HTERT RPE-1 (cell line): Measurements from ENCODE around the gene RPA3.

Source experiments
- in situ Hi-C: fragments of 300-500 bp; cut with MboI; formaldehyde crosslinking; loops from 4 replicates; pipeline ENCODE4 v1.14.3; 2020; ENCODE audit warnings: low sequenced_read_pairs

RPA3 gene

DNA sequence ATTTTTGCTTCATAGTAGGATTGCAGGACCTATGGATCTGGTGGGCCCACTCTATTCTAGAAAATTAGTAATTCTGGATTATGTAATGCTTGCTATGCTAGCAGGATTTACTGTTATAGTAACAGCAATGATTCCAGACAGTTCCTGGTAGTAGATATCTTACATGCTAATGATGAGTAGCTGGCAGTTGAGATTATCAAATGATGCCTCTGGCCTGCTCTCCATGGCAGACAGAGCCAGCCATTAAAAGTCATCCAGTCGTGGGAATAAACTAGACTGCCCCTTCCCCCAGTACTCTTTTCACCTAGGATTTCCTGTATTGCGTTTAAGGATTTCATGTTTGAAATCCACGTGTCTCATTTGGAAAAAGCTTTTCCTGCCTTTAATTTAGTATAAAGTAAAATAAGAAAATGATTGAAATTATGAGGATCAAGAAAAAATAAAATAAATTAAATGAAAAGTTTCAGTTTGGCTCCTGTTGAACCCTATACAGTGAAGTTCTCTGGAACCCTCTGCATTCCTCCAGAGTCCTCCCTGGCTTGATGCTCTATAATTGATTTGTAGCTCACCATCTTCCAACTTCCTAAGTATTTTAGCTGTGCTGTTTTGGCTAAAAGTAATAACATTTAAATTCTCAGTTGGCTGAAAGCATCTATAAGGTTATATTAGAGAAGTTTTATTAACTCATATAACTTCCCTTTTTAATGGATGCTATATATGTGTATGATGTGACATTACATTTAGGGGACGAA is 63.3 kb downstream of the RPA3 start:
- in situ Hi-C loops, result no loop called here

DNA sequence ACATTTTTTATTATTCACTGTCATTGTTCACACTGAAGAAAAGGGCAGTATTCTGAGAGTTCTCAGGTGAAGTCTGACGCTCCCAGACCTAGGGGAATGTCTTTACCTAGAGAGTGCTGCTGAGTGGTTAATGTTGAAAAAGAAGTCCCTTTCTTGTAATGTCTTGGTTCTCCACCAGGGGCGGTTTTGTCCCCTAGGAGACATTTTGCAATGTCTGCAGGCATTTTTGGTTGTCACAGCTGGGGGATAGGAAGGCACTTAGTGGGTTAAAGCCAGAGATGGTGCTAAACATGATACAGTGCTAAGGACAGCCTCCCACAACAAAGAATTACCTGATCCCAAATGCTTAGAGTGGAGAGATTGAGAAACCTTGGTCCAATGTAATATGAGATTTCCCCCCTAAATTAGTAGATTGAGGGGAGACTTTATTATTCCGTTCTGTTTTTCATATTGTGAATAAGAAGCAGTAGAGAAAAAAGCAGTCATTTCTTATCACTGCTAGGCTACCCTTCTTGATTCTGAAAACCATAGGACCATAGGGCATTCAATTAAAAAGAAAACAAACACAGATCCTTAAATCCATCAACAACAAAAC is 64.7 kb downstream of the RPA3 start:
- in situ Hi-C loops, result no loop called here

DNA sequence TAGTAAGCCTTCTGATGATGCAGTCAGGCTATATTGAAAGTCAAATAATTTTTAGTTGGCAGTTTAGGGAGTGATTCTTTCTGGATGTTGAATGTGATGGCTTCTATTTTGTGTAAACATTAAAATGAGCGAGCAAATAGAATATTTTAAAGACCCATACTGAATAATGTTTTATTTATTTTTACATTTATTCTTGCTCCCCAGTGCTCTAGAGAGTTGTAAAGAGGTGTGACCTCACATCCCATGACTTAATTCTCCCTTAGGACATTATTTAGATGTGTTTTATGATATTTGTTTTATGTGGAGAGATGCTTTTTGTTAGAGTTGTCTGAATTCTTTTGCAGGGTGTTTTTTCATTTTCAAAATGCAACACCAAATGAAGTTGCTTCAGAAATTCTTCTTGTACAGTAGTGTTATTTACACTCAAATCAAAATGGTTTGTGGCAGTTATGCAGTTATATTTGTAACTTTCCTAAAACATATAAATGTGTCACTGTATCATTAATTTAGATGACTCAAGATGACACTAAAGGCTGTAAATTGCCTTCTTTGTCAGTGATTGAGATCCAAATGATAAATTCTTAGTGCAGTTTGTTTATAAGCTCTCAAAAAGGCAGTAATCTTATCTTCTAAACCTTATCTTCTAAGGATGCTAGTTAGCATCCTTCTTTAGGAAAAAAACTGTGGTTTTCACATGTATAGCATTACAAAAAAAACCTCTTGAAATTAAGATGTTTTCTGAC is 65.4 kb downstream of the RPA3 start:
- in situ Hi-C loops, result no loop called here

DNA sequence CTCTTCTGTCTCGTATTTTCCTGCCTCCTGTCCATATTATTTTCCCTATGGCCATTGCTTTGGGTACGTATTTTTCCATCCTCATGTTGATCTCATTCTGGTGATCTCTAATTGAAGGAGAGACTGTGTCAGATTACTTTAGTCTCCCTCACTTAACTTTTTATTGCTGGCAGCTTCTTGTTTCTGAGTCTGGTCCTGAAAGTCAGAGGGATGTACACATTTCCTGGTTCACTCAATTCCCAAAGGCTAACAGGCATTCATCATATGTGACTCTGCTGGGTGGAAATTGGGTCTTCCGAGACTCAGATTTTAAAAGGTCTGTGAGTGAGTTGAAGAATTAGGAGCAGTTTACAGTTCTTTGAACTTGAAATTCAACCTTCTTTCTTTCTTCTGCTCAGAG is 66.9 kb downstream of the RPA3 start:
- in situ Hi-C loops, result no loop called here

DNA sequence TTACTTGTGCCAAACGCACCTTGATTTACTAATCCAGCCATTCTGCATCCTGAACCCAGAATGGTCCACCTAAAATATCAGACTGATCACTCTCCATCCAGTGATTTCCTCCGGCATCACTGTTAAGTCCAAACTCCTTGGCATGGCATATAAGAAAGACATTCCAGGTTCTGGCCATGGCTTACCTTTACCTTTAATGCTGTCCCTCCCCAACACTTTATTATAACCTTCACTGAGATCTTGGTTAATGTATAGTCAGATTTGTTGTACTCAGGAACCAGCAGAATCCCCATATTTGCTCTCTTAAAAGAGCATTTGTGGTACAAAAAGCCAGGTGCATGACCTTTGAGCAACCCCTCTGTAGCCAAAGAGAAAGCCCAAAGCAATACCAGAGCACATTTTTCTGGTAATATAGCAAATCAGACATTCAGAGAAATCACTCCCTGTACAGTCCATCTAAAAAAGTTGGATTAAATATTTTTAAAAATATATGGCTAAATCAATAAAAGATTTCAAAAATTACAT is 67.7 kb downstream of the RPA3 start:
- in situ Hi-C loops, result no loop called here

DNA sequence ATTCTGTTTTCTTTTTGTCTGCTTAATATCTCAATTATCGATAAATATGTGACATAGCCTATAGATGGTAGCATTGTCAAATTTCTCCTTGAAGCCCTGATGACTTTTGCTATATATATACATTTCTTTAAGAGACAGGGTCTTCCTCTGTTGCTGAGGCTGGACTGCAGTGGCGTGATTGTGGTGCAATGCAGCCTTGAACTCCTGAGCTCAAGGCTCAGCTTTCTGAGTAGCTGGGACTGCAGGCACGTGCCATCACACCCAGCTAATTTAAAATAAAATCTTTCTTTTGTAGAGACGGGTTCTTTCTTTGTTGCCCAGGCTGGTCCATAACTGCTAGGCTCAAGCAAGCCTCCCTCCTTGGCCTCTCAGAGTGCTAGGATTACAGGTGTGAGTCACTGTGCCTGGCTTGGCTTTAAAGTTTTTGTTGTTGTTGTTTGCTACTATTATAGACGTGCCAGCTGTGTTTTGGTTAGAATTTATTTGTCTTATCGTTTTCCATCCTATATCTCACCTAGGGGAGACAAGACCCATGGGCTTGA is 70.8 kb downstream of the RPA3 start:
- in situ Hi-C loops, result no loop called here

DNA sequence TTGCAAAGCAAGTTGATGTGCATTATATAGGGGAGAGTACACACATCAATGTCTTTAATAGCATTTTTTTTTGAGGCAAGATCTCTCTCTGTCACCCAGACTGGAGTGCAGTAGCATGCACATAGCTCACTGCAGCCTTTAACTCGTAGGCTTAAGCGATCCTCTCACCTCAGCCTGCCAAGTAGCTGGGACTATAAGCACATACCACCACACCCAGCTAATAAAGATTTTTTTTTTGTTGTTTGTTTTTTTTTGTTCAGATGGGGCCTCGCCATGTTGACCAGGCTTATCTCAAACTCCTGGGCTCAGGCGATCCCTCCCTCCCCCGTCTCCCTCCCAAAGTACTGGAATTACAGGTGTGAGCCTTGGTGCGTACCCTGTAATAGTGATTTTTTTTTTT is 76.3 kb downstream of the RPA3 start:
- in situ Hi-C loops, result no loop called here

DNA sequence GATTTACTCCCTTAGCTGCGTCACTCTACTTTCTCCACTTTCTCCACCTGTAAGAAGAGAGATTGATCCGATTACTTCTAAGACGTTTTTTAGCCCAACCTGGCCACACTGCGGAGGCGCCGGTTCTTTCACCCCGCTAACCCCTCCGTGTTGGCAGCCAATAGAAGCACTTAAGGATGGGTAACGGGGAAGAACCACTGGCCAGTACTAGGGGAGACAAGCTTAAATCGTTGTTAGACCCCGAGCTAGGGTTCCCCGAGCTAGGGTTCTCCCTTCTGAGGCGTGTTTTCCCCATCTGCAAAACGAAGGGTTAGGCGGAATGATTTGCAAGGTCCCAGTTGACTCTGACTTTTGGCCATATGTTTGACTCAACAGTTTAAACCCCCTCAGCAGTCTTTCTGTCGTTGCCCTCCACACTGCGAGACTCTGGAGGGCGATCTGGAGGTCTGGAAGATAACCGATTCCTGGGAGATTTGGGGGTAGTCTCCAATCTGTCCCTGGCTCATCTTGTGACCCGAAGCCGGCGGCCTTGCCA is 77.2 kb downstream of the RPA3 start:
- in situ Hi-C loops, result no loop called here

DNA sequence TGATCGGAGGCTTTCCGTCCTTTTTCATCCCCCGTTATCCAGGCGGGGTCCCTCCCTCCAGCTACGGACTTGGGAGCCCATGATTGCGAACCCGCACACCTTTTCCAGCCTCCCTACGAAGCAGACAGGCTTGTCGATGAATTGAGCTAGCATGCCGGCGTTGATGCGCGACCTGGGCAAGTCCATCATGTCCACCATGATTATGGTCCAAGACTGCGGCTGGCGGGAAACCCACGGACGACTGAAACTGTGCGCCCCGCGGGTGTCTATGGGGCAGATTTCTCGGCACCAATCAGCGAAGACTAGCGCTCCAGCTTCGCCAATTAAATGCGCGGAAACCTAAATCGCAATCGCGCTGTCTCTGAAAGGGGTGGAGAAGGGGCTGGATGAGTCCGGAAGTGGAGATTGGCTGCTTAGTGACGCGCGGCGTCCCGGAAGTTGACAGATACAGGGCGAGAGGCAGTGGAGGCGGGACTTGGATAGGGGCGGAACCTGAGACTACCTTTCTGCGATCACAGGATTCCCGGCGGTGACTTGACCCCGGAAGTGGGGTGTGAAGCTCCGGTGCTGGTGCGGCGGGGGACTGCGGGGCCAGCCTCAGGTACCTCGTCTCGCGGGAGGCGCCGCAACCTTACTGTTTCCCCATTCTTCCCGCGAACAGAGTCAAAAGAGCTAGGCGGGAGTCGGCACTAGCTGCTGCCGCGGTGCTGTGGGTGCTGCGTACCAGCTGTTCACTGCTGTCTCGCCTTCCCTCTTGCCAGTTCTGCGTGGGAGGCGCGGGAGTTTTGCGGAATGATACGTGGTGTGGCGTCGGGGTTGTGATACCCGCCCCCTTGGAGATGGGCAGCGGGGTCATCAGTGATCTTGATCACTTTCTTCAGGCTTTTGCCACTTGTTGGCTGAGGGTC is 77.9 kb downstream of the RPA3 start, which contains the start of gene UMAD1:
TSS of gene UMAD1 (plus strand) at position 532 of the 908 bp plus-strand sequence. CDS start 32,620 bp downstream, outside the sequence.
- in situ Hi-C loops, result no loop called here

DNA sequence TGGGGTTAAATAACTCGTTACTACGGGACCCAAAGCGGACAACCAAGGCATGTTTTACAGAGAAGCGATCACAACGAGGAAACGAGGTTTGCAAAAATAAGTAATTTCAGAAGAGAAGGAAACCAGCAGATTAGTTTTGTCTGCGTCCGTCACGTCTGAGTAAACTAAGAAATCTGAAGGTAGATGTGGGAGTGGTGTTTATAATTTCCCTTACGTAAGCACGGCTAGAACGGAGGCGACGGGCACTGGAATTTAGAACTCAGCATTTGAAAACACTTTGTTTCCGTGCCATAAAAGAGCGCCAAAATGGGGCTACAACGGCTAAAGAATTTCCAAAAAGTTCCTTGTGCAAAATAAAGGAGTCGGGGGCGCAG is 78.6 kb downstream of the RPA3 start:
- in situ Hi-C loops, result no loop called here

DNA sequence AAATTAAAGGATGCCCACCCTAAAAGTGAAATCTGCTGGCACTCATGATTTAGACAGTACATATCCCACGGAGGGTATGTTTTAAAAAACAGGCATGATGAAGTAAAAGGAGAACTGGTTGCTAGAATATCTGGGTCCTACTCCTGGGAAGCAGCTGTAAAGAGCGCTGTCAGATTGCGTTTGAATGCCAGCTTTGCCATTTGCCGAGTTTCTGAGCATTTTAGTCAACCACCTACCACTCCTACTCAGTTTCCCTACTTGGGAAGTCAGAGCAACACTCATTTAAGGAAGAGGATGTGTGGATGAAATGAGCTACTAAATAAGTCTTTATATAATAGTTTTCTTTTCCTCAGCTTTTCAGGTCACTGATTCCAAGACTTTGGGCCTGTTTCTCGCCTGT is 79.0 kb downstream of the RPA3 start:
- in situ Hi-C loops, result no loop called here

DNA sequence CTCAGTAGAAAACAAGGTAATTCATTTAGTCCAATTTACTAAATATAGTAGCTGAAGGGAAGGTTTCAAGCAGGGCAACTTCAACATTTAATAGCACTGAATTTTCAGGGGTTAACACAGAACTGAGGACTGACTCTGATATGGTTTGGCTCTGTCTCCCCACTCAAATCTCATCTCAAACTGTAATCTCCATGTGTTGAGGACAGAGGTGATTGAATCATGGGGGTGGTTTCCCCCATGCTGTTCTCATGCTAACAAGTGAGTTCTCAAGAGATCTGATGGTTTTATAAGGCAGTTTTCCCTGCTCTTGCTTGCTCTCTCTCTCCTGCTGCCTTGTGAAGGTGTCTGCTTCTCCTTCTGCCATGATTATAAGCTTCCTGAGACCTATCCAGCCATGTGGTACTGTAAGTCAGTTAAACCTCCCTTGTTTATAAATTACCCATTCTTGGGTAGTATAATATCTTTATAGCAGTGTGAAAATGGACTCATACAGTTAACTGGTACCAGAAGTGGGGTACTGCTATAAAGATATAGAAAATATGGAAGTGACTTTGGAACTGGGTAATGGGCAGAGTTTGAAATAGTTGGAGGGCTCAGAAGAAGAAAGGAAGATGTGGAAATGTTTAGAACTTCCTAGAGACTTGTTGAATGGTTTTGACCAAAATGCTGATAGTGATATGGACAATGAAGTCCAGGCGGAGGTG is 87.6 kb downstream of the RPA3 start:
- in situ Hi-C loops, result no loop called here

DNA sequence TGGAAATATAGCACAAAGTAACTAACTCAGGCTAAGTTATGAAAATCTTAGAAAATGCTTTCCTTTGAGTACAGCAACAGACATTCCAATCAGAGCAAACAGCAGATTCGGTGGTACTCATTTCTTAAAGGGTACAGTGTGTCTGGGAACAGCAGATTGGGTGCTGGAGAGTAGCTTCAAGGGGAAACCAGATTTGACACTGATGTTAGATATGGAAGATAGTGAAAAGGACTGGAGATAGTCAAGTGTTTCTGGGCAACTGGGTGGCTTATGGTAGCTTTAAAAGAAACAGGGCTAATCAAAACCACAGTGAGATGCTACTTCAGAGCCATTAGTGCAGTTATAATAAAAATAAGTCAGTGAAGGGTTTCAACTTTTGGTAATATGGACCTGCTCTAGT is 89.9 kb downstream of the RPA3 start:
- in situ Hi-C loops, result no loop called here

DNA sequence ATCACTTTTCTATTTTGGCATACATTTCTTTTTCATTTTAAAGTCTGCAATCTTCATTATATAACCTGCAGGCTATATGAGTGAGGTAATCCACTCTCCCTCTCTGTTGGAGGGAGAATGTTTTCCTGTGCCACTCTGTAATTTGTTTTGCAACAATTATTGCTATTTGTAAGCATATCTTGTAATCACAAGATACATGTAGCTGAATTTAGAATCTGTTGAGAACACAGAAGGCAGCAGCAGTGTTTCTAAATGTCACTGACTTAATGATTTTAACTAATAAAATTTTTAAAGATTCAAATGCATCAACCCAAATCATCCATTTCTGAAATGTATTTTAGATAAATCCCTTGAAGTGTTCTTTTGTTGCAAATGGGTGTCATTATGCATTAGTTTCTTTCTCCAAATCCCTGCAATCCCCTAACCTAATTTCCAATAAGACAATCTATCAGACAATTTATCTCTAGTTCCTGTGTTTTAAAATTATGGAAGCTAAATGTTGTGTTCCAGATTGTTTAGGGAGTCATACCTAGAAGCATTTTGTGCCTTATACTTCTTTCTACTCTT is 97.7 kb downstream of the RPA3 start:
- in situ Hi-C loops, result no loop called here

DNA sequence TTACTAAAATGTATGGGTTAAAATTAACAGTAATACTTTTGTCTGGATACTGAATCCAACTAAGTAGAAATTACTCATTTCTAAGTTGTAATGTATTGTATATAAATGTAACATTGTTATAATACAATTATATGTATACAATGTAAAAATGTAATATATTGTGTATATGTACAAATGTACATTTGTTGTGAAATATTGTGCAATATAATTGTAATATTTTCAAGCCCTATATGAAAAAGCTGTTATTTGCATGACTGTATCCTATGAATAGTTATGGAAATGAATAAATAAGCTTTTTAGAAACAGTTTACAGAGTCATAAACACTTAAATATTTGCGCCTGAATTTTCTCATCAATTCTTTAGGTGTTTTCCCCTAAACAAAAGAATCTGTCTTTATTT is 98.2 kb downstream of the RPA3 start:
- in situ Hi-C loops, result no loop called here

DNA sequence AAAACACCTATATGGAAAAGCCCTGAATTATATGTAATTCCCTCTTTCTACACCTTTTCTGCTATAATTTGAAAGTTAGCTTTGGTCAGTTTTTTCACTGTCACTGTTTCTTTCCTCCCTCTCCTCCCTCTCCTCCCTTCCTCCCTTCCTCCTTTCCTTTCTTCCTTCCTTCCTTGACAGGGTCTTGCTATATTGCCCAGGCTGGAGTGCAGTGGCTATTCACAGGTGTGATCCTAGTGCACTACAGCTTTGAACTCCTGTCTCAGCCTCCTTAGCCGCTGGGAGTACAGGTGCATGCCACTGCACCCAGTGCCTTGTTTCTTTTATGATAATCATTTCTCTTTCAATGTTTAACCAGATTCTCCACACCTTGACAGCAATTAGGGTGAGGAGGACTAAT is 100.0 kb downstream of the RPA3 start:
- in situ Hi-C loops, result no loop called here

DNA sequence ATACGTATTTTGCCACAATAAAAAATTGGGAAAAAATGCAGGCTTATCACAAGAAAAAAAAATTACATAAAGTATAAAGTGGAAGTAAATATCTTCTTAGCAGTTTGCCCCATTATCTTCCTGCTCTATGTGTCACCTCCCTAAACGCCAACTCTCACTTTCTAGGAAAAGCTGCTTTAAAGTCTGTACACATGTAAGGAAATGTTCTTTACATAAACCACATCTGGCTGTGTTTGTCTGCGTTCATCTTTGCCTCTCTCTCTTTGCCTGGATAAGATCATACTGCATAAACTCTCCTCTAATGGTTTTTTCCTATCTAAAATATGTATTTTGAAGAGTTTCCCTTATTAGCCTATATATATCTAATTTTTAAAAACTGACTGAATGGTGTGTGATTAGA is 100.9 kb downstream of the RPA3 start:
- in situ Hi-C loops, result no loop called here

DNA sequence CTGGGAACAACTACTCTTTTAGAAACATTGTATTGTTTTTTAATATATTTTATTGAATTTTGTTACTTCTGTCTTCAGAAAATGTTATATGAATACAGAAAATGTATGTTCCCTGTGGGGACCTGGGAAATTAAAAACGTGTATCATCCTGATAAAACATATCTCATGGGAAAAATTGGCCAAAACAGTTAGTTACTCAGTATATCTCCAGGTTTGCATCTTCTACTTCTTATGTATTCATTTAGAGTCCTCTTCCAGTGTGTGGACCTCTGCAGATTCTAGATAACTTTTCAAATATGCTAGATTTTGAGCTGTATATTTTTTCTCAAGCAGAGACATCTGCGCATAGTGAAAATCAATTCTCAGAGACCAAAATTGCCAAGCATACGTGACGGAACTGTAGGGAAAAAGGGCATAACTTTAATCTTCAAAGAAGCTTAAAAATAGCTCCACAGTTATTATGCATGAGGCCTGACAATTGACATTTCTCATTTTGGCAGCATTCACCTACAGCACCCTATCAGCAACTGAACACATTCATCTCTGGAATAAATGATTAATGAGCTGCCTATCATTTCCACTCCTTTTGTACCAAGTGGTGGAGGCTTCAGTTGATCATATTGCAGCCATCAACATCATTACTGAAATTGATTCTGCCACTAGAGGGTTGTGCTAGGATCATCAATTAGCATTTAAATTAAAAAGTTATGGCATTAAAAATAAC is 104.2 kb downstream of the RPA3 start:
- in situ Hi-C loops, result no loop called here

DNA sequence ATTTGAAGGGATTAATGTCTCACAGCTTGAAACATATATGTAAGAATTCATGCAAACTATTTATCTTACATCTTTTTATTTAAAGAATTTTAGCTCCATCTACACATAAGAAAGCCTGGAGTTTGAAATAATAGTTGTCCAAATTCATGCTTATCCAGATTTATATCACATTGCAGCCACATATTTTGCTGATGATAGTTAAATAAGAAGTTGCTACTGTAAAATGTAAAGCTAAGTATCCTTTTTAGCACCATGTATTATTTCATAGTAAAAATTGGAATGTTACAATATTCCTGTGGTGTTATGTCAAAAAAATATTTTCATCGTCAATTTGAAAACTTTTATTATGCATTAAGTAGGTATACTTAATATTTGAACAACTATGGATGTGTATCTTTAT is 105.2 kb downstream of the RPA3 start:
- in situ Hi-C loops, result no loop called here
